T-helper 1 cell treated with Interleukin-12 subunit alpha and Interleukin-12 subunit beta and Interleukin-4 antibody, amounts not matched to agents 30 μg/mL and 1 μg/mL, for 36 hours (primary cell): ENCODE measurements around the gene PTPRN2.

ENCODE experiments used
- H3K27ac Mint-ChIP-seq: one replicate; pipeline ENCODE4 v1.8.0; 2021; ENCODE audit warnings: mild to moderate bottlenecking, mixed read lengths
- H3K27me3 Mint-ChIP-seq: one replicate; pipeline ENCODE4 v1.8.0; 2021; ENCODE audit warnings: low read depth, mixed read lengths
- H3K36me3 Mint-ChIP-seq: one replicate; pipeline ENCODE4 v1.8.0; 2021; ENCODE audit warnings: low read depth, mixed read lengths
- H3K4me1 Mint-ChIP-seq: one replicate; pipeline ENCODE4 v1.8.0; 2021; ENCODE audit warnings: low read depth, mixed read lengths
- H3K4me3 Mint-ChIP-seq: one replicate; pipeline ENCODE4 v1.8.0; 2021; ENCODE audit warnings: mild to moderate bottlenecking, moderate library complexity, mixed read lengths
- H3K9me3 Mint-ChIP-seq: one replicate; pipeline ENCODE4 v1.8.0; 2021; ENCODE audit warnings: mixed read lengths

PTPRN2 gene

GRCh38 chr7:157521061-157521731, 1066.4 kb downstream of the PTPRN2 start:
- Mint-ChIP-seq H3K4me3 (no peak overlapping the region), H3K27ac (no peak overlapping the region), H3K4me1 (no peaks in the 10 kb centered on the region), H3K36me3 (no peaks in the 10 kb centered on the region), H3K9me3 (no peaks in the 10 kb centered on the region), H3K27me3 (peaks cover 14% of the 10 kb centered on the region)

GRCh38 chr7:157520249-157520648, 1067.4 kb downstream of the PTPRN2 start:
- Mint-ChIP-seq H3K27me3 (peaks cover 8% of the 10 kb centered on the region), H3K4me1 (no peaks in the 10 kb centered on the region), H3K9me3 (no peaks in the 10 kb centered on the region), H3K4me3 (no peak overlapping the region), H3K27ac (no peak overlapping the region), H3K36me3 (no peaks in the 10 kb centered on the region)

GRCh38 chr7:157519798-157520244, 1067.8 kb downstream of the PTPRN2 start:
- Mint-ChIP-seq H3K27ac (no peak overlapping the region), H3K27me3 (peaks cover 4% of the 10 kb centered on the region), H3K4me1 (no peaks in the 10 kb centered on the region), H3K4me3 (no peak overlapping the region), H3K36me3 (no peaks in the 10 kb centered on the region), H3K9me3 (no peaks in the 10 kb centered on the region)

GRCh38 chr7:157519246-157519645, 1068.4 kb downstream of the PTPRN2 start:
- Mint-ChIP-seq H3K36me3 (no peaks in the 10 kb centered on the region), H3K27ac (no peak overlapping the region)

GRCh38 chr7:157518514-157519175, 1069.0 kb downstream of the PTPRN2 start:
- Mint-ChIP-seq H3K27ac (no peak overlapping the region), H3K4me3 (no peak overlapping the region), H3K36me3 (no peaks in the 10 kb centered on the region), H3K9me3 (no peaks in the 10 kb centered on the region), H3K4me1 (no peaks in the 10 kb centered on the region), H3K27me3 (no peaks in the 10 kb centered on the region)

More at GRCh38 chr7:157519246-157519645, 1068.4 kb downstream of the PTPRN2 start:
- Mint-ChIP-seq H3K4me1 (no peaks in the 10 kb centered on the region), H3K9me3 (no peaks in the 10 kb centered on the region), H3K27me3 (no peaks in the 10 kb centered on the region), H3K4me3 (no peak overlapping the region)

GRCh38 chr7:157517782-157518513, 1069.7 kb downstream of the PTPRN2 start:
- Mint-ChIP-seq H3K27me3 (no peaks in the 10 kb centered on the region), H3K4me1 (no peaks in the 10 kb centered on the region), H3K36me3 (no peaks in the 10 kb centered on the region), H3K9me3 (no peaks in the 10 kb centered on the region), H3K27ac (no peak overlapping the region), H3K4me3 (no peak overlapping the region)

- H3K4me3 Mint-ChIP-seq, result no peak overlapping the region
- no peaks in the 10 kb centered on the region for H3K36me3 Mint-ChIP-seq
- H3K9me3 Mint-ChIP-seq, result no peaks in the 10 kb centered on the region
- H3K4me1 Mint-ChIP-seq, result no peaks in the 10 kb centered on the region
- H3K27ac Mint-ChIP-seq, result no peak overlapping the region
- peaks cover under 1% of the 10 kb centered on the region for H3K27me3 Mint-ChIP-seq
Measured at GRCh38 chr7:157516911-157517781, 1070.5 kb downstream of the PTPRN2 start.

- no peak overlapping the region for H3K27ac Mint-ChIP-seq
- no peaks in the 10 kb centered on the region for H3K4me1 Mint-ChIP-seq
- H3K27me3 Mint-ChIP-seq, result peaks cover 7% of the 10 kb centered on the region
- H3K4me3 Mint-ChIP-seq, result no peak overlapping the region
- H3K9me3 Mint-ChIP-seq, result no peaks in the 10 kb centered on the region
- no peaks in the 10 kb centered on the region for H3K36me3 Mint-ChIP-seq
Measured at GRCh38 chr7:157516311-157516710, 1071.3 kb downstream of the PTPRN2 start.

- H3K4me1 Mint-ChIP-seq, result no peaks in the 10 kb centered on the region
- H3K27me3 Mint-ChIP-seq, result peaks cover 15% of the 10 kb centered on the region
- H3K27ac Mint-ChIP-seq, result no peak overlapping the region
- H3K36me3 Mint-ChIP-seq, result no peaks in the 10 kb centered on the region
- no peak overlapping the region for H3K4me3 Mint-ChIP-seq
- no peaks in the 10 kb centered on the region for H3K9me3 Mint-ChIP-seq
Measured at GRCh38 chr7:157515342-157516041, 1072.1 kb downstream of the PTPRN2 start.

GRCh38 chr7:157514746-157515145, 1072.9 kb downstream of the PTPRN2 start:
- Mint-ChIP-seq H3K27ac (no peak overlapping the region), H3K27me3 (peaks cover 23% of the 10 kb centered on the region), H3K36me3 (peaks cover 2% of the 10 kb centered on the region), H3K9me3 (no peaks in the 10 kb centered on the region), H3K4me1 (no peaks in the 10 kb centered on the region), H3K4me3 (no peak overlapping the region)

- H3K4me1 Mint-ChIP-seq, result no peaks in the 10 kb centered on the region
- H3K27ac Mint-ChIP-seq, result no peak overlapping the region
- H3K36me3 Mint-ChIP-seq, result peaks cover 3% of the 10 kb centered on the region
- no peaks in the 10 kb centered on the region for H3K9me3 Mint-ChIP-seq
- H3K4me3 Mint-ChIP-seq, result no peak overlapping the region
- H3K27me3 Mint-ChIP-seq, result peaks cover 27% of the 10 kb centered on the region
Measured at GRCh38 chr7:157514306-157514705, 1073.3 kb downstream of the PTPRN2 start.

- Mint-ChIP-seq H3K36me3 (peaks cover 3% of the 10 kb centered on the region), H3K27ac (no peak overlapping the region), H3K9me3 (no peaks in the 10 kb centered on the region), H3K4me3 (no peak overlapping the region), H3K4me1 (no peaks in the 10 kb centered on the region), H3K27me3 (peaks cover 30% of the 10 kb centered on the region)
Measured at GRCh38 chr7:157513682-157514081, 1073.9 kb downstream of the PTPRN2 start.

GRCh38 chr7:157513162-157513621, 1074.4 kb downstream of the PTPRN2 start:
- no peaks in the 10 kb centered on the region for H3K4me1 Mint-ChIP-seq
- H3K4me3 Mint-ChIP-seq, result no peak overlapping the region
- peaks cover 32% of the 10 kb centered on the region for H3K27me3 Mint-ChIP-seq
- no peak overlapping the region for H3K27ac Mint-ChIP-seq
- H3K36me3 Mint-ChIP-seq, result peaks cover 3% of the 10 kb centered on the region
- H3K9me3 Mint-ChIP-seq, result no peaks in the 10 kb centered on the region
